Right hindlimb (tissue), 1 donor: ENCODE results near the gene PAXX.

ENCODE experiments used
- DNase-seq: peaks from one replicate; pipeline ENCODE4 v3.0.0-alpha.2; 2018

PAXX gene

DNA sequence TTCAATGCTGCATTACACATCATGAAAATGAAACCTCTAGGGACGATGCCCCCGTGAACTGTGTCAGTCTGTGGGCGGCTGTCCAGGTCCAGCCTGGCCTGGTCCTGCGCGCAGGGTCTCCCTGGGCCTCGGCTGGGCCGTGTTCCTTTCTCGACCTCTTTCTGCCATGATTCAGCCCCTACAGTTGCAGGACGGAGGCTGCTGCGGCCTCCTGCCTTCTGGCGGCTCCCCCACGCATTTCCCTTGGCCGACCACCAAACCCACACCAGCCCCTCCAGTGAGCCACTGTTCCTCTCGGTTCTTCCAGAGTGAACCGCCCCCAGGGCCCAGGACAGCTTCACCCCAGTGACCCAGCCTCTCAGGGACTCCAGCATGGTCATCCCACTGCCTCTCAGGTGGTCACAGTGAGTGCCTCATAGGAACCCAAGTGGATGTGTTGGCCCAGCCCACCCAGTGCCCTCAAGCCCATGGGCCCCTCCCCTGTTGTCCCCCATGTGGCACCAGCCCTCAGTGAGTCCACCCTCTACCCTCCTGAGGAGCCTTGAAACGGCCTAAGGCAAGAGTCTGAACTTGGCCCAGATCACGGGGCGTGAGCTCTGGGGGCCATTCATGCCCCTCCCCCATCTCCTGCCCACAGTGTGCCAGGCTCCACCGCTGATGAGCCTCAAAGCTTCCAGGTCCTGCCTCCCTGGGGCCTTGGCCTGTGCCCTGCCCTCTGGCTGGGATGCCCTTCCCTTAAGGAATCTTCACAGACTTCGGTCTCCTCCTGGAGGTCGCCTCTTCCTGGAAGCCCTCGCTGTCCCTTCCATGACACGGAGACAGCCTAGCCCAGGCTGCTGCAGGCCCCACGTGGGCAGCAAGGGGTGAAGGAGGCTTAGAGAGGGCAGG, 14.1 kb downstream of the PAXX start:
- no peak for DNase-seq

DNA sequence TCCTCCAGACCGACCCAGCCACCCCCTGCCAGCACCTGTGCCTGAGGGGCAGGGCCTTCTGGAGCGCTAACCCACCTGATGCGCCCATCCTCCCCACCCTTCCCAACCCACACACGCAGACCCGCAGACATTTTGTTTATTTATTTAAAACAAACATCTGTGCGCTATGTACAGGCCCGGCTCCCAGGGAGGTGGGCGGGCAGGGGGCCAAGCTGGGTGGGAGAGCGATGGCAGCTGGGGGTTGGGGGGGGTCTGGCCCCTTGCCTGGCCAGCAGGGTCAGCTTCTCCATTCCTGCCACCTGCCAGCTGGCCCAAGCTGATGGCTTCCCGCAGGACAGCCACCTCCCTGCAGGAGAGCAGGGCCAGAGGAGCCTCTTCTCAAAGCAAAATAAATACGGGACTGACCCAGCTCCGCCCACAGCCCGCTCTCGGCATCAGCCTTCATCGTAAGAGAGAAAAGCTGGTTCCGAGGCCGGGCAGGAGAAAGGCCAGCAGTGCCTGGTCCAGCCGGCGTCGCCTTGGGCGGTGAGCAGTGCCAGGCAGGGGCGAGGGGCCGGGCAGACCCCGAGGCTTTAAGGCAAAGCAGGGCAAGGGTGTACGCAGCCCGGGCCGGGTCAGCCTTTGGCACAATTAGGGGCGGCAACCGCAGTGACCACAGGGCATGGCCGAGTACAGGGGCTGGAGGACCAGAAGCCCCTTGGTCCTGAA, 15.0 kb downstream of the PAXX start:
- DNase-seq, result no peak

DNA sequence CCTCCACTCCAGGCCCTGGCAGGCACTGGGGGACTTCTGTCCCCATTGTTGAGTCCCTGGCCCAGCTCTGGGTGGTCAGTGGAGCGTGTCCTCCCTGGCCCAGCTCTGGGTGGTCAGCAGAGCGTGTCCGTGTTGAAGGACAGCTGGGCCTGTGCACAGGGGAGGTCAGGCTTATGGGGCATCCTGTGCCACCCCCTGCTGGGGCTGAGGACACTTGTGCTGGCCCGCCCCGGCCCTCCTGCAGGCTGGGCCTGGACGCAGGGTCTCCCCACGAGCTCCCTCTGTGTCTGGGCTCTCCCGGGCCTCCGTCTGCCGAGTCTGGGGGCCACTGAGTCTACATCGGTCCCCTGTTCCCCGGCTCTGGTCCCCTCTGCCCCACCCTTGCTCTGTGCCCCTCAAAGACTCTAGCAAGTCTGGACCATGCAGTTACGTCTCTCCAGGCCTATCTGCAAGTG, 15.6 kb downstream of the PAXX start:
- no peak for DNase-seq

DNA sequence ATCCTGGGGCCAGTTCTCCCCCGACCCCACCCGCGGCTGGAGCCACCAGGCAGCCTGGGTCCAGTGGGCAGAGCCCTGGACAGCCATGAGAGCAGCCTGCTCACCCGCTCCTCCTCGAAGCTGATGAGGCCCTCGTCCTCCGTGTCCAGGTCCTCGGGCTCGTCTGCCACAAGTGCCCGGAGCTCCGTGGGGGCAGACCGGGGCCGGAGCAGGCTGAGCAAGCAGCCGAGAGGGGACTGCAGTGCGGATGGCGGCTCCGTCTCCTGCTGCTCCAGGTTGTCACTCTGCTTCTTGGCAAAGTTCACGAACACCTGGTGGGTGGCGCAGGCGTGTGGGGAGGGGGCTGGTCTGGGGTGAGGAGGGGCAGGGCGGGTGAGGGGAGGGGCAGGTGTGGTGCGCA, 16.1 kb downstream of the PAXX start:
- DNase-seq, result no peak

DNA sequence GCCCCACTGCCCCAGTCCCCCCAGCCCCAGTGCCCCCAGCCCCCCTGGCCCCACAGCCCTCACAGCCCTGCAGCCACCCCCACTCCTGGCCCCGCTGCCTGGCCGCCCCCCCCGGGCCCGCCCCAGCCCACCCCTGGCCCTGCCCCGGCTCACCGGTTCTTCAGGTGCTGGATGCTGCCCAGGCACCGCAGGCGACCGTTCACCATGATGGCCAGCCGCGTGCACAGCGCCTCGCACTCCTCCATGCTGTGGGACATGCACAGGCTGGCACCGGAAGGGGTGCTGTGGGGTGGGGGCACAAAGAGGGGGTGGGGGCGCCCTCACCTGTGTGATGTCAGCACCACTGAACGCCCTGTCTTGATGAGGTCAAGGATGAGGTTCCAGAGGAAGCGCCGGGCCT, 17.0 kb downstream of the PAXX start:
- no peak for DNase-seq

DNA sequence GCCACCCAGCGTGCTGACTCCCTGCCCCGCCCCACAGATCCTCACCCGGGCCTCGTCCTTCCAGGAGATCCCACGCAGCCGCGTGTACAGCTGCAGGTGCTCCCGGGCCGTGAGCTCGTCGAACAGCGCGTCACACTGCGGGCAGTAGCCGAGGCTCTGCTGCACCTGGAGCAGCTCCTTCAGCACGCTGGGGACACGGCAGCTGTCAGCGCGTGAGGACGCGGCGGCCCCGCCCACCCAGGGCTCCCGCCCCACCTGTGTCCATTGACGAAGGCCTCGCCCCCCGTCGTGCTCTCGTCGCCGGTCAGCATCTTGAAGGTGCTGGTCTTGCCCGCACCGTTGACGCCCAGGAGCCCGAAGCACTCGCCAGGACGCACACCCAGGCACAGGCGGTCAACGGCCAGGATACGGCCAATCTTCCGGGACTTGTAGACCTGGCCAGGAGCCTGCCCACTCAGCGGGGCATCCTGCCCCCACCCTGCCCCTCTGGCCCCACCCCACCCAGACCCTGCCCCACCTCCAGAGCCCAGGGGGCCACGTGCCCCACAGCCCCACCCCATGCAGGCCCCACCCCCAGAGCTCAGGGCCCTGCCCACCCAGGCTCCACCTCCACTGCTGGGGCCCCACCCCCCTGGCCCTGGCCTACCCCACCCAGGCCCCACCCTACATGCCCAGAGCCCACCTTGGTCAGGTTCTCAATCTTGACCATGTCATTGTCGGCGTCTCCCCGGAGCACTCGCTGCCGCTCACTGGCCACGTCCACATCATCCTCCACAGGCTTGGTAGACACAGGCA, 17.9 kb downstream of the PAXX start:
- no peak for DNase-seq

DNA sequence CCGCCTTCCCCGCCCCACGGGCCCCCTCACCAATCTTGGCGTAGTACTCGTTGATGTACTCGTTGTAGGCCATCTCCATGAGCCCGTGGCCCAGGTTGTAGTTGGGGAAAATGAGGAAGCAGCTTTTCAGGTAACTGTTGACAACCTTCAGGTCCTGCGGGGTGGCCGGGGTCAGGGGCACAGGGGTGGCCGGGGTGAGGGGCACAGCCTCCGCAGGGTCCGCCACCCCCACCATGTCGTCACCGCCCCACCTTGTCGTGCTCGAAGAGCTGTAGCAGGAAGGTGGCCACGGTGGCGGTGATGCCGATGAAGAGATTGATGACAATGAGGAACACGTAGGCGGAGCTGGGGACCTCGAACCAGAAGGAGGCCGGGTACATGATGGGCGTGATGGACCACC, 18.9 kb downstream of the PAXX start:
- DNase-seq, result no peak

DNA sequence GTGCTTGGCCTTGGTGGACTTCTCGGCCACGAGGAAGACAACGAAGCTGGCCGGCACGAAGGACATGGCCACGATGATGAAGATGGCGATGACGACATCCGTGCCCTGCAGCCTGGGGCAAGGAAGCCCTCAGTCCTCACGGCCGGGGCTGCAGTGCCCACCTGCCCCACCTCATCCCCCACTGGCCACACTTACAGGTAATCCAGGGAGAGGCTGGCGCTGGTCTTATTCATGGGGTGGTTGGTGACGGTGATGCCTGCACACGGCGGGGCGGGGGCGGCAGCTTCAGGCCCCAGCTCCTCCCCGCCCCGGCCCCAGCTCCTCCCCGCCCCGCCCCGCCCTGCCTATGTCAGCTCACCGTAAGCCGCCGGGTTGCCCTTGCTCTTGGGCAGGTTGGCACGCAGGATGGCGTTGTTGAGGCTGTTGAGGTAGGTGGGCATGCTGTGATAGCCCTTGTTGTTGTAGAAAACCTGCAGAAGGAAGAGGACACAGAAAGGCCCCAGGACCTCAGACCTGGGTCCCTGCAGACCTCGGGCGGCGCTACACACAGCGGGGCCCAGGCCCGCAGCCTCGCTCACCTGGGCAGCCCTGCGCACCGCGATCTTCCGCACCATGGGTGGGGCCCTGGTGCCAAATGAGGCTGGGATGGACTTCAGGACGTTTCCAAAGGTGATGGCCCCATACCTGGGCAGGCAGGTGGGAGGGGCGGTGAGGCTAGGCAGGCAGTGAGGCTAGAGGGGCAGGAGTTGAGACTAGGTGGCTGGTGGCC, 19.9 kb downstream of the PAXX start:
- no peak for DNase-seq

DNA sequence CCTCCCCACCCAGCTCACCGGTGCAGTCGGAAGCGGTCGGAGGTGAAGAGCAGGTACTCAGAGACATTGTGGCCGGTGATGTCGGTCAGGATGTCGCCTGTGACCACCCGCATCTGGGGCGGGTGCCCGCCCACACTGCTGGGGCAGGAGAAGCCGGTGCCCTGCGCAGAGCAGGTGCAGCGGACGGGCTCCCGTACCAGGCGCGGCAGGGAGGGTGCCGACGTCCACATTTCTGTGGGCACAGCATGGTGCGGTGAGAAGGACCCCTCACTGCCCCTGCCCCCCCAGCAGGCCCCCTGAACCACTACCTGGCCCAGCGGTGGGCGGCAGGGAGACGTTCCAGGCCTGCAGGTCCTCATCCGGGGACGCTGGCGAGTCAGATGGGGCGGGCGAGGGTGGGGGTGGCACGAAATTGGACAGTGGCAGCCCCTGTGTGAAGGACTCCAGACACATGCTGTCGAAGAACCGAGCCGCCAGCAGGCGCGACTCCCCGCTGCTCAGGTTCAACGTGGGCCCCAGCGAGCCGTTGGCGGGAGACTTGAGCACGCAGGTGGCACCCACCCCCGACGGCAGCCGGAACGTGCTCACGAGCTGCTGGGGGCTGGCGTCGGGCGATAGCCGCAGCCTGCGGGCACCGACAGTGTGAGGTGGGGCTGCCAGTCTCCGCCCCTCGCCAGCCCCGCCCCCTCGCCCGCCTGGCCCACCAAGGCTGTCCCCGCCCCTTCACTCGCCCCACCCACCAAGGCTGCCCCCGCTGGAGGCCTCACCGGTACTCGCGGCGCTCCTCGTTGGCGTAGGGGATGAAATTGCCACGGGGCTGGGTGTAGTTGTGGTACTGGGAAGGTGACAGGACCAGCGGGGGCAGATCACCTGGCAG, 20.7 kb downstream of the PAXX start:
- no peak for DNase-seq

DNA sequence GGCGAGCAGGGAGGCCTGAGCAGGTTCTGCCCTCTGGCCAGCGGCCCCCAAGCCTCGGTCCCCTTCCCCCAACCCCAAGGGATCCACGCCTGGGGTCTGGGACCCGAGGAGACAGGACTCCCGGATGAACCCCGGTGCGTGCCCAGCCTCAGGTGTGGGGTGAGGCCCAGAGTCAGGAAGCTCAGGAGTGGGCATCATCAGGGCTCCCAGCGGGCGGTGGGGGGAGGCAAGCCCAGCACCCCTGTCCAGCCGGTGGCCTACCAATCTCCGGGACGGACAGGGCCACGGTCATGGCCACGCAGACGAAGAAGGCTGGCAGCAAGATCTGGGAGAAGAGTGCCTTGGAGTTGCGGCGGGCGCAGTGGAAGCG, 21.3 kb downstream of the PAXX start:
- DNase-seq, result no peak

DNA sequence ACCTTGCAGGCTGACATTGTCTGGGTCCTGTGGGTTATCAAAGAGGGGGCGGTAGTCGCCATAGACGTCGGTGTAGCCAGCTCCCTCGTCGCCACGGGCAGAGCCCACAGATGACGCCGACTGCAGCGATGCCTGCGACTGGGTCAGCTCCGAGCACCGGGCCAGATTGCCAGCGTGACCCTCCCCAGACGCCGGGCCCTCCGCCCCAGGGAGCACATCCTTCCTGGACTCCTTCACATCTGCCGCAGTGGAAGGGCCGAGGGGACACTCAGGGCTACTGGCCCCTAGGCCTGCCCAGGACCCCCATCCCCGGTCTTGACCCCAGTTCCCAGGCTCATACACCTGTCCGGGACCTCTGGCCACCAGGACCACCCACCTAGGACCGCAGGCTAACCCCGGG, 21.9 kb downstream of the PAXX start:
- no peak for DNase-seq

DNA sequence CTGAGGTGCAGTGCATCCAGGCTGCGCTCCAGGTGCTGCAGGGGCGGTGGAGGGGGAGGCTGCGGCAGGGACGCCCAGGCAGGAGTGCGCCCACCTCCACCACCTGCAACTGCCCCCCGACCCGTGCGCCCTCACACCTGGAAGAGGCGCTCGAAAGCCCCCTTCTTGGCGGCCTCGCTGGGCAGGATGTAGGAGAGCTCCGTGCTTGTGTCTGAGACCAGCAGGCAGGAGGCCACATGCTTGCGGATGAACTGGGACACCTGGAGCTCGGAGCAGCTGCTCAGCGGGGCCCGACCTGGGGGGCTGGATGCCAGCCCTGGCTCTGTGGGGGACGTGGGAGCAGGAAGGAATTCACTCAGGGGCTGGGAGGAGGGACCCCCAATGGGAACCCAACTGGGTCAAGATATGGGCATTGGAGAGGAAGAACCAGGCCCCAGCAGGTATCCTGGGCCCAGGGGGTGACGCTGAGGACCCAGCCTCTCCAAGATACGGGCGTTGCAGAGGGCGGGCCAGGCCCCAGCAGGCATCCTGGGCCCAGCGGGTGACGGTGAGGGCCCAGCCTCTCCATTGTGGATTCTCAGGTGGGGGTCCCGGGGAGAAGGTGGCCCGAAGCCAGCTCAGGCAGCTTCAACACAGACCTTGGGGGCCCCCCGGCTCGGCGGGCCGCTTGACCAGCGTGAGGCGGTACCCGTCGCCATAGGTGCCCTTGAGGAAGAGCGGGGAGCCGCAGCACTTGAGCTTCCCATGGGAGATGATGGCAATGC, 22.7 kb downstream of the PAXX start:
- DNase-seq, result no peak

DNA sequence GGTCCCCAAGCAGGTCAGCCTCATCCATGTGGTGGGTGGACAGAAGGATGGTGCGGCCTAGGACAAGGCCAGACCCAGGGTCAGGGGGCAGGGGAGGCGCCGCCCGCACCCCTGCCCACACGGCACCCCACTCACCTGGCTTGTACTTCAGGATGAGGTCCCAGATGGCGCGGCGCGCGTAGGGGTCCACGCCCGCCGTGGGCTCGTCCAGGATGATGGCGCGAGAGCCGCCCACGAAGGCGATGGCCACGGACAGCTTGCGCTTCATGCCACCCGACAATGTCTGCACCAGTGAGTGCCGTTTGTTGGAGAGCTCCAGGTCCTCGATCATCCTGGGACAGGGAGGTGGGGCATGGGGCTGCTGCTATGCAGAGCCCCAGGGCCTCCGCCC, 23.3 kb downstream of the PAXX start:
- no peak for DNase-seq

DNA sequence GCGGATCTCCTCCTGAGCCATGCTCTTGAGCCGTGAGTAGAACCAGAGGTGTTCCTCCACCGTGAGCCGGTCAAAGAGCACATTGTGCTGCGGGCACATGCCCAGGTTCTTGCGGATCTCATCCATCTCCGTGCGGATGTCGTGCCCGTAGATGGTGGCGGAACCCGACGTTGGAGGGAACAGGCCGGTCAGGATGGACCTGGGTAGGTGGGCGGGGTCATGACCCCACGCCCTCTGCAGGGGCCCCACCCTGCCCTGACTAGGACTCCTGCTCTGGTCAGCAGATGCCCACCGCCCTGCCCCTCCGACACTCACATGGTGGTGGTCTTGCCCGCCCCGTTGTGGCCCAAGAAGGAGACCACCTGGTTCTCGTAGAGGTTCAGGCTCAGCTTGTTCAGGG, 23.8 kb downstream of the PAXX start:
- no peak for DNase-seq

DNA sequence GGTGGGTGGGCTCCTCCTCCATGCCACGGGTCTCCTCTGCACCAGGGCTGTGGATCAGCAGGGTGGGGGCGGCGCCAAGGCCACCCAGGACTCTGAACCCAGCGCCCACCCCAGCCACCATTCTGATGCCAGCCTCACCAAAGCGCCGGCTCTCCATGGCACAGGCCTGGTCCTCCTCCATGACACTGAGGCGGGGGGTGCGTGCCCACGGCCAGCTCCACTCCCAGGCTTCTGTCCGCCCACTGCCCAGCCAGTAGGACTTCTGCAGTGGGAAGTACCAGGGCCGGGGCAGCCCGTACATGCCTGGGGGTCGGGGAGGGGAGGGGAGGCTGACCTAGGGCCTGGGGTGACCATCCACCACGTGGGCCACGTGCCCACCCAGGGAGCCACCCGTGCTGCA, 24.2 kb downstream of the PAXX start:
- no peak for DNase-seq

DNA sequence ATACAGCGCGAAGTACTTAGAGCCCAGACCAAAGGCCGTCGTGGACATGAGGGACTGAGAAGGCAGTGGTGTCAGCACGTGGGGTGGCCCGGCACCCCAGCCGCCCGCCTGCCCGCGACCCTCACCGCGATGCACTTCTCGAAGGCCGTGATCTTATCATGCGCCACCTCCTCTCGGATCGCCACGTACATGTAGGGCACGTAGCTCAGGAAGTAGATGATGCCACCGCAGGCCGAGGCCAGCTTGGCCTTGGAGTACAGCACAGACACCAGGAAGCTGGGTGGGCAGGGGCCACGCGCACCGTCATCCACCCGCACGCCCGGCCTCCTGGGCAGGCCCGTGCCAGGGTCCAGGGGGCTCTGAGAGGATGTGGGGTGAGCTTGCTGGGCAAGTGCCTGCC, 24.8 kb downstream of the PAXX start:
- no peak for DNase-seq

DNA sequence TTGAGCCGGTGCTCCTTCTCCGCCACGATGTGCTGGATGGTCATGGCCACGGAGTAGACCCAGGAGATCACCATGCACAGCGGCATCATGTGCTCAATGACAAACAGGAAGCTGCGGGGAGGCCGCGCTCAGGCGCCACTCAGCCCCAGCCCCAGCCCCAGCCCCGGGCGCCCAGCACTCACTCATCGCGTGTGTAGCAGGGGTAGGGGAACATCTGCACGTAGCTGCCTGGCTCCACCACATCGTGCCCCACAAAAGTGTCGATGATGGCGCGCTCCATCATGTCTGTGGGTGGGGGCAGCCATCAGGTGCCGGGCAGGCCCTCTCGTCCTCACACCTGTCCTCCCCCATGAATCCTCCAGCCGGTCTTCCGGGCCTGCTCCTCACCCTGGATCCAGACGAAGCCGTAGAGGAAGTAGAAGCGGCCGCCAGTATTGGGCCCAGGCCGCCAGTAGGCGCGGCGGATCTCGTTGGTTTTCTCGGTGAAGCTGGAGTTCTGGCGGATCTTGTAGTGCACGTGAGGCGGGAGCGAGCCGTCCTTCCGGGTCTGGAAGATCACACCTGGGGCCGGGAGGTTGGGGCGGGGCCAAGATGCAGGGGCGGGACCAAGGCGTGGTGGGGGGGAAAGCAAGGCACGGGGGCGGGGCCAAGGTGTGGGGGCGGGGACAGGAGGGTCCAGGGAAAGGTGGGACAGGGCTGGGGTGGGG, 25.7 kb downstream of the PAXX start:
- no peak for DNase-seq

DNA sequence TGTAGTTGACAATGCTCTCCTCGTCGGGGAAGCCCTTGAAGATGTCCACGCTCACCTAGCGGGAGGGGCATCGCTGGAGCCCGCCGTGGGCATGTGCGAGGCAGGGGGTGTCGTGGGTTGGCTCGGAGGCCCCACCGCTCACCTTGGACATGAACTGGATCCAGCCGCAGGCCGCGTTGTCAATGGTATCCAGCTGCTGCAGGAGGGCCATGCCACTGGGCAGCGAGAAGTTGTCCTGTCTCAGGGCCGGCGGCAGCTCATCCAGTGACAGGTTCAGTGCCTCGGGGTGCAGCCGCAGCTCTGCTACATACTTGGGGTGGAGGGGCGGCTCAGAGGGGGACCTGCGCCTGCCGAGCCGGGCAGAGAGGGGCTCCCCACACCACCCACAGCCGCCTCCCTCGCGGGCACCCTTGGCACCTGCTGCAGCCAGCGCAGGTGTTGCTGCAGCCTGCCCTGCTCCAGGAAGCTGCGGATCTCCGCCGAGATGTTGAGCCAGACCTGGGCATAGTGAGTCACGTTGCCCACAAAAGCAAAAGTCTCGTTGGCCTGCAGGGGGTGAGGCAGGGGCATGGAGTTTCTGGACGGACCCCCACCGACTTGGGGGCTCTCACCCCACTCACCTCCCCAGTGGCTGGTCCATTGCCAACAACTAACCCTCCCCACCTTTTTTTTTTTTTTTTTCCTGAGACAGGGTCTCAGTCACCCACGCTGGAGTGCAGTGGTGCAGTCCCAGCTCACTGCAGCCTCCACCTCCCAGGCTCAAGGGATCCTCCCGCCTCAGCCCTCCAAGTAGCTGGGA, 26.7 kb downstream of the PAXX start:
- DNase-seq, result no peak

DNA sequence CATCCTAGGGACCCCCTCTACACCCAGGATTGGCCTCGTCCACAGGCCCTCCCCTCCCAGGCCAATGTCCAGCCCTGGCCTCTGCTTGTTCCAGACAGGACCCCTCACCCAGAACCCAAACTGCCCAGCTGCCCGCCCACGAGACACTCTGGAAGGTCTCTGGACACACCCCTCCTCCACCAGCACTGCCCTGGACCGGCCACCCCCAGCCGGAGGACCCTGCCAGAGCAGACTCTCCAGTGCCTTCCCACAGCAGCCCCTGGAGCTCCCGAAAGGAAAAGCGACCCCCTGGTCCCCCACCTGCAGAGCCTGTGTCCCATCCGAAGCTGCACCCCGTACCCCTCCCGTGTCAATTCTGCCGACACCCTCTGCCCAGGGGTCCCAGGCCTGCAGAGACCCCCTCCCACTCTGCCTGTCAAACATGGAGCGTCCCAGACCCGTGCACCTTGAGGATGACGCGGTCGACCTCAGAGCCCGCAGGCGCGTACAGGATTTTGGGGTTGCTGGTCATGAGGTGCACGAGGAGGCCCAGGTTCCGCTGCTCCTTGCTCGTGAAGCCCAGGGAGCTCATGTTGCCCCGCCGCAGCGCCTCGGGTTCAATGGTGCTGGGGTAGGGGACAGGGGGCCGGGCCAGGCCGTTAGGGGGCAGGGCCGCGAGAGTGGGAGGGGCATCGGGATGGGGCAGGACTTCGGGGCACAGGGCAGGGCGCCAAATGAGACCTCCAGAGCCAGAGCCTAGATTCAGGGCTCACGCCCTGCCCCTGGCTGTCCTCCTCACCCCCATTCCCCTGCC, 27.9 kb downstream of the PAXX start:
- DNase-seq, result no peak
